ENCODE data around the gene KRTAP5-6. TPM values are rescaled to one million over a fixed set of nuclear protein-coding genes. Genes with fewer than 3 reads are reported as not detected.
A peak's percentile ranks its signal among the peaks of the same experiment; 100 is the strongest.

The KRTAP5-6 gene
- total and polyA plus RNA-seq, 8 donors, result not detected

DNA sequence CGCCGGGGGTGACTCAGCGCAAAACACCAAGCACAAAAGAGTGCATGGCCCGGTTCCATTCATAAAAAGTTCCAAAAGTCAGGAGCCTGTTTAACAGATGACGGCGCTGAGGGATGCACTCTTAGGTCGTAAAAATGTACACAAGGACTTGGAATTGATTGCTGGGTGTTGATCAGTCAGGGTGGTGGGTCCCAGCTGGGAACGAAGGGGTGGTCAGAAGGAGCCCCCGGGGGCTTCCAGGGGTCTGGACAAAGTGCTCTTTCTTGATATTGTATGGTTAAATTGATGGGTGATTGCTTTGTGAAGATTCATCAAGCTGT, 32.7 kb downstream of the KRTAP5-6 start:
- no peaks in the 10 kb centered on the region for H3K36me3 ChIP-seq
- no peaks in the 10 kb centered on the region for H3K9me3 ChIP-seq
- H3K4me1 ChIP-seq, result no peaks in the 10 kb centered on the region
- no peaks in the 10 kb centered on the region for H3K27me3 ChIP-seq
- no peak for FAIRE-seq
- ATAC-seq, result no peak
- TF ChIP-seq, protein P1, sequence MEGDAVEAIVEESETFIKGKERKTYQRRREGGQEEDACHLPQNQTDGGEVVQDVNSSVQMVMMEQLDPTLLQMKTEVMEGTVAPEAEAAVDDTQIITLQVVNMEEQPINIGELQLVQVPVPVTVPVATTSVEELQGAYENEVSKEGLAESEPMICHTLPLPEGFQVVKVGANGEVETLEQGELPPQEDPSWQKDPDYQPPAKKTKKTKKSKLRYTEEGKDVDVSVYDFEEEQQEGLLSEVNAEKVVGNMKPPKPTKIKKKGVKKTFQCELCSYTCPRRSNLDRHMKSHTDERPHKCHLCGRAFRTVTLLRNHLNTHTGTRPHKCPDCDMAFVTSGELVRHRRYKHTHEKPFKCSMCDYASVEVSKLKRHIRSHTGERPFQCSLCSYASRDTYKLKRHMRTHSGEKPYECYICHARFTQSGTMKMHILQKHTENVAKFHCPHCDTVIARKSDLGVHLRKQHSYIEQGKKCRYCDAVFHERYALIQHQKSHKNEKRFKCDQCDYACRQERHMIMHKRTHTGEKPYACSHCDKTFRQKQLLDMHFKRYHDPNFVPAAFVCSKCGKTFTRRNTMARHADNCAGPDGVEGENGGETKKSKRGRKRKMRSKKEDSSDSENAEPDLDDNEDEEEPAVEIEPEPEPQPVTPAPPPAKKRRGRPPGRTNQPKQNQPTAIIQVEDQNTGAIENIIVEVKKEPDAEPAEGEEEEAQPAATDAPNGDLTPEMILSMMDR (IDR thresholded peaks at IDR 0.05), result no peak
- 47 to 64% methylated on average over 9 of the region's 9 CpGs for WGBS, 2 donors
- no peak overlapping the region for H3K4me3 ChIP-seq
- intact Hi-C loops (cut with DNase I), result no loop called here
- no peak overlapping the region for H3K27ac ChIP-seq
- DNase-seq, result no peak

DNA sequence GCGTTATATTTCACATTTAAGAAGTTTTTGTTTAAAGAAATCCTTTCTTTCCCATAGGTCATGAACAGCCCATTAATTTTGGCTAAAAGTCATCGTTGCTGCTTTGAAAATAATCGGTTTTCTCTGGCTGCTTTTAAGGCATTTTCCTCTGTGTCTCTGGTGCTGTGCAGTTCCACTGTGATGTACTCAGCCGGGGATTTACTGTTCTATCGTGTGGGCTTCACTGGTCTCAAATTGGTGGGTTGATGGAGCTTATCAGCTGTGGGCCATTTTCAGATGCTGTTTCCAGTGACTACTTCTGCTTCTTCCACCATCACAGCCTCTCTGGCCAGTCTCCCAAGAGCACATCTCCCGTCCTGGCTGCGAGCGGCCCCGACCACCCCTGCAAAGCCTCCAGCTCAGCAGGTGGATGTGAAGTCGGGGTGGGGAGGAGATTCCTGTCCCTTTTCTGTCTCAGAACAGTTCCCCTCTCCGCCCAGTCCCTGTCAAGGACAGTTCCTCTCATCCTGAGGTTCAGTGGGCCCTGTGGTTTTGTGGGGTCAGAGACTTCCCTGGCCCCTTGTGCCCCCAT, 33.1 kb downstream of the KRTAP5-6 start:
- H3K27ac ChIP-seq, result no peak overlapping the region
- no peak overlapping the region for H3K4me3 ChIP-seq
- TF ChIP-seq, protein P1 (IDR thresholded peaks at IDR 0.05), result no peak
- FAIRE-seq, result no peak
- H3K4me1 ChIP-seq, result no peaks in the 10 kb centered on the region
- intact Hi-C loops (cut with DNase I), result no loop called here
- WGBS, 2 donors, result 44 to 53% methylated on average over 11 of the region's 11 CpGs
- DNase-seq, result no peak
- H3K27me3 ChIP-seq, result no peaks in the 10 kb centered on the region
- no peaks in the 10 kb centered on the region for H3K36me3 ChIP-seq
- no peak for ATAC-seq
- no peaks in the 10 kb centered on the region for H3K9me3 ChIP-seq

DNA sequence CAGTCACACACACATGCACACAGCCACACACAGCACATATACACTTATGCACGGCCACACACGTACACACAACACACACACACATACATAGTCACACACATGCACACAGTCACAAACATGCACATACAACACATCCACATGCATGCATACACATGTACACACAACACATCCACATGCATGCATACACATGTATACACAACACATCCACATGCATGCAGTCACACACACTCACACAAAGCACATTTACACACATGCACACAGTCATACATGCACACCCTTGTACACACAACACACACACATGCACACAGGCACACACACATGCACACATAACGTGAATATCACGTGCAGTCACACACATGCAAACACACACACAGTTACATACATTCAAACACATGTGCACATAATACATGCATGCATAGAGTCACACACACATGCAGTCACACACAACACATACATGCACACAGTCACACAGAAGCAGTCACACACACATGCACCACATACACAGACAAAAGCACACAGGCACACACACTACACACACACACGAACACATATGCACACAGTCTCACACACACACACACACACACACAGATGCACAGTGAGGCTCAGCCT, 34.6 kb downstream of the KRTAP5-6 start:
- DNase-seq (no peak), ATAC-seq (no peak), FAIRE-seq (no peak)
- H3K4me3 ChIP-seq, result no peak overlapping the region
- H3K27ac ChIP-seq, result no peak overlapping the region
- H3K9me3 ChIP-seq, result no peaks in the 10 kb centered on the region
- no peaks in the 10 kb centered on the region for H3K36me3 ChIP-seq
- intact Hi-C loops (cut with DNase I), result no loop called here
- H3K27me3 ChIP-seq, result no peaks in the 10 kb centered on the region
- TF ChIP-seq, protein P1 (IDR thresholded peaks at IDR 0.05), result no peak
- WGBS, 2 donors, result 51 to 75% methylated on average over 5 of the region's 5 CpGs
- no peaks in the 10 kb centered on the region for H3K4me1 ChIP-seq

DNA sequence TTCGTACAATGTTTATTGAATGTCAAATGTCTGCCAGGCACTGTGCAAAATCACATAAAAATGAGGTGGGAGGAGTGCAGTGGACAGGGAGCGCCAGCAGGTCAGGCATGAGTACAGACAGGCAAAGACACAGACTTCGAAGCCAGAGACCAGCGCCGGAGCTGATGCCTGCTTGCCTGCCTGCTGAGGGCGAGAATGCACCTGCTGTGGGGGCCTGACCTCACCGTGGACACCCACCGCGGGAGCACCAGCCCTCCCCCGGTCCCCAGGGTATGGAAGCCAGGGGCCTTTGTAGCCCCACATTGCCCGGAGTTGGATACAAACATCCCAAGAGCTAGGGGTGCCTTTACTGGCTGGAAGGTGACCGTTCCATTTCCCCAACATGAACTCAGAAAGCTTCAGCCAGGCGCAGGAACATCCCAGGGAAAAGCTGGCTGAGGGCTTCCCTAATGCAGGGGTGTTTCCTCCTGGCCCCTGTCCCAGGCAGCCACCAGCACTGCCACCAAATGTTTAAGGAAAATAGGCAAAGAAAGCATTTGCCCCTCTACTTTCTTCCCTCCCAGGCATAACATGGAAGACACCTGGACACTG, 35.5 kb downstream of the KRTAP5-6 start:
- Histone ChIP-seq H3K4me1 (no peaks in the 10 kb centered on the region), H3K27me3 (no peaks in the 10 kb centered on the region), H3K4me3 (no peak overlapping the region), H3K9me3 (no peaks in the 10 kb centered on the region), H3K27ac (no peak overlapping the region), H3K36me3 (no peaks in the 10 kb centered on the region)
- FAIRE-seq, result no peak
- DNase-seq, result no peak
- intact Hi-C loops (cut with DNase I), result no loop called here
- 20 to 22% methylated on average over 13 of the region's 13 CpGs for WGBS, 2 donors
- TF ChIP-seq, protein P1 (IDR thresholded peaks at IDR 0.05), result no peak
- ATAC-seq, result peak in 2 of 4 donors; percentile 47 to 63
